ENCODE data around the gene DAGLB. TPM values are rescaled to one million over a fixed set of nuclear protein-coding genes. Genes with fewer than 3 reads are reported as not detected.

DAGLB gene
- polyA plus RNA-seq, 10 donors: 9.7 to 13.9 (median 11.0) TPM

GRCh38 chr7:6433784-6434615 lies 13.8 kb downstream of the DAGLB start:
- no peak for DNase-seq

GRCh38 chr7:6432781-6433180 lies 15.0 kb downstream of the DAGLB start:
- no peak for DNase-seq

GRCh38 chr7:6430974-6431373 lies 16.8 kb downstream of the DAGLB start:
- no peak for DNase-seq

GRCh38 chr7:6430271-6430940 lies 17.3 kb downstream of the DAGLB start:
- DNase-seq: no peak

GRCh38 chr7:6425948-6426347 lies 21.8 kb downstream of the DAGLB start:
- DNase-seq: no peak

- peak in 2 of 3 donors; percentile 16 to 56 for DNase-seq
Measured at GRCh38 chr7:6423942-6424701, 23.6 kb downstream of the DAGLB start.

- no peak for DNase-seq
Measured at GRCh38 chr7:6422926-6423632, 24.7 kb downstream of the DAGLB start.

- DNase-seq: no peak
Measured at GRCh38 chr7:6422095-6422494, 25.7 kb downstream of the DAGLB start.

- no peak for DNase-seq
Measured at GRCh38 chr7:6420680-6421079, 27.1 kb downstream of the DAGLB start.

GRCh38 chr7:6419310-6419773 lies 28.4 kb downstream of the DAGLB start:
- peak; percentile 53 to 66 (median 63) for DNase-seq

GRCh38 chr7:6417408-6417807 lies 30.3 kb downstream of the DAGLB start:
- no peak for DNase-seq

- DNase-seq: no peak
Measured at GRCh38 chr7:6416516-6417145, 31.1 kb downstream of the DAGLB start.

GRCh38 chr7:6413637-6414036 lies 34.1 kb downstream of the DAGLB start:
- DNase-seq: no peak

- no peak for DNase-seq
Measured at GRCh38 chr7:6409944-6410693, 37.6 kb downstream of the DAGLB start.

GRCh38 chr7:6409091-6409490 lies 38.7 kb downstream of the DAGLB start:
- DNase-seq: no peak

- no peak for DNase-seq
Measured at GRCh38 chr7:6407434-6407833, 40.3 kb downstream of the DAGLB start.

GRCh38 chr7:6406121-6406520 lies 41.6 kb downstream of the DAGLB start:
- DNase-seq: no peak

- no peak for DNase-seq
Measured at GRCh38 chr7:6403907-6404306, 43.8 kb downstream of the DAGLB start.

GRCh38 chr7:6402741-6403140 lies 45.0 kb downstream of the DAGLB start:
- DNase-seq: no peak

- DNase-seq: no peak
Measured at GRCh38 chr7:6402041-6402440, 45.7 kb downstream of the DAGLB start.

- no peak for DNase-seq
Measured at GRCh38 chr7:6401536-6401935, 46.2 kb downstream of the DAGLB start.
